IMR-90 (cell line): ENCODE results near the gene ASGR2. TPM values are rescaled to one million over a fixed set of nuclear protein-coding genes. Genes with fewer than 3 reads are reported as not detected.

ENCODE experiments used
- ATAC-seq: fragments of 200-7000 bp; cut with Tn5 transposase; 2 replicates; pipeline ENCODE4 v1.9.1; 2020; ENCODE audit warnings: low read depth, mild to moderate bottlenecking, moderate library complexity
- BruUV-seq: library from RNA; stranded (reverse); fragments of 400-500 nt; replicated peaks from 2 replicates; lab custom pipeline; 2021; lab: Mats Ljungman, UMichigan
- CTCF ChIA-PET: fragments of 300-600 bp; formaldehyde crosslinking; extraction: SDS; loops from one replicate; lab custom pipeline; 2021; ENCODE audit warnings: antibody characterized with exemption; lab: Yijun Ruan, JAX
- POLR2A ChIA-PET: fragments of 300-600 bp; sonication (Branson Sonifier 250); formaldehyde crosslinking; loops from one replicate; lab custom pipeline; 2022; ENCODE audit warnings: antibody characterized with exemption; ENCODE audit not compliant: unreplicated experiment; lab: Charles Lee
- DNase-seq: peaks from one replicate; pipeline ENCODE4 v3.0.0; 2013
- H2AFZ ChIP-seq: replicated peaks from 2 replicates; pipeline ENCODE3; 2013; ENCODE audit warnings: low read length, mild to moderate bottlenecking; ENCODE audit not compliant: poor library complexity
- H2AK5ac ChIP-seq: 2 replicates; pipeline ENCODE4 v1.6.1; 2013; ENCODE audit warnings: low read depth, low read length, inconsistent platforms
- H2AK9ac ChIP-seq: replicated peaks from 2 replicates; pipeline ENCODE3; 2013; ENCODE audit warnings: mild to moderate bottlenecking, low read depth, low read length, moderate library complexity; ENCODE audit not compliant: poor library complexity
- H2BK120ac ChIP-seq: 2 replicates; pipeline ENCODE4 v1.6.1; 2013; ENCODE audit warnings: low read depth, low read length, inconsistent platforms
- H2BK15ac ChIP-seq: 3 replicates; pipeline ENCODE4 v1.6.1; 2013; ENCODE audit warnings: low read depth, low read length, inconsistent platforms
- H2BK20ac ChIP-seq: 2 replicates; pipeline ENCODE4 v1.6.1; 2013; ENCODE audit warnings: low read depth, mild to moderate bottlenecking, inconsistent platforms, low read length, moderate library complexity
- H2BK5ac ChIP-seq: 2 replicates; pipeline ENCODE4 v1.6.1; 2013; ENCODE audit warnings: mild to moderate bottlenecking, low read depth, low read length, inconsistent platforms; ENCODE audit not compliant: poor library complexity, severe bottlenecking
- H3K14ac ChIP-seq: replicated peaks from 2 replicates; pipeline ENCODE4 v1.6.1; 2013; ENCODE audit warnings: low read depth, low read length, inconsistent platforms
- H3K18ac ChIP-seq: 2 replicates; pipeline ENCODE4 v1.6.1; 2013; ENCODE audit warnings: low read depth, low read length, control low read depth
- H3K23ac ChIP-seq: 2 replicates; pipeline ENCODE4 v1.6.1; 2013; ENCODE audit warnings: low read depth, low read length, inconsistent platforms
- H3K27ac ChIP-seq: 2 replicates; pipeline ENCODE4 v1.5.1; 2013; ENCODE audit warnings: mild to moderate bottlenecking, control low read depth, low read length; ENCODE audit not compliant: insufficient read depth
- H3K27me3 ChIP-seq: 2 replicates; pipeline ENCODE4 v1.6.1; 2013; ENCODE audit warnings: low read length; ENCODE audit not compliant: control insufficient read depth, insufficient read depth
- H3K36me3 ChIP-seq: 2 replicates; pipeline ENCODE4 v1.6.1; 2013; ENCODE audit warnings: low read length, mixed read lengths; ENCODE audit not compliant: control insufficient read depth, insufficient read depth
- H3K4ac ChIP-seq: 2 replicates; pipeline ENCODE4 v1.6.1; 2013; ENCODE audit warnings: low read depth, low read length, inconsistent platforms
- H3K4me1 ChIP-seq: 2 replicates; pipeline ENCODE4 v1.6.1; 2013; ENCODE audit warnings: low read length, mixed read lengths; ENCODE audit not compliant: control insufficient read depth, insufficient read depth
- H3K4me2 ChIP-seq: 2 replicates; pipeline ENCODE4 v1.6.1; 2013; ENCODE audit warnings: low read depth, mild to moderate bottlenecking, control low read depth, low read length, moderate library complexity
- H3K4me3 ChIP-seq: 2 replicates; pipeline ENCODE4 v1.5.1; 2013; ENCODE audit warnings: low read depth, mild to moderate bottlenecking, control low read depth, low read length, moderate library complexity; ENCODE audit not compliant: insufficient read depth
- H3K56ac ChIP-seq: 2 replicates; pipeline ENCODE4 v1.6.1; 2013; ENCODE audit warnings: low read length, inconsistent platforms; ENCODE audit not compliant: insufficient read depth; ENCODE audit errors: extremely low read depth
- H3K79me1 ChIP-seq, 2 experiments: 2 replicates each; pipeline ENCODE4 v1.6.1; 2013; ENCODE audit warnings: low read length in 2 of 2, inconsistent platforms in 1 of 2, low read depth in 1 of 2
- H3K9ac ChIP-seq: 2 replicates; pipeline ENCODE4 v1.6.1; 2013; ENCODE audit warnings: low read depth, low read length, control low read depth
- H3K9me1 ChIP-seq: 2 replicates; pipeline ENCODE4 v1.6.1; 2013; ENCODE audit warnings: low read length, inconsistent platforms; ENCODE audit not compliant: insufficient read depth
- H3K9me3 ChIP-seq: 2 replicates; pipeline ENCODE4 v1.6.1; 2013; ENCODE audit warnings: low read length; ENCODE audit not compliant: control insufficient read depth, insufficient read depth
- H4K20me1 ChIP-seq: 2 replicates; pipeline ENCODE4 v1.6.1; 2013; ENCODE audit warnings: low read length, inconsistent platforms; ENCODE audit not compliant: insufficient read depth
- H4K5ac ChIP-seq: 2 replicates; pipeline ENCODE4 v1.6.1; 2013; ENCODE audit warnings: mild to moderate bottlenecking, low read depth, low read length, control low read depth
- H4K8ac ChIP-seq, 2 experiments: 2 replicates each; pipeline ENCODE4 v1.6.1; 2013; ENCODE audit warnings: low read depth in 2 of 2, low read length in 2 of 2, control low read depth in 1 of 2, inconsistent platforms in 1 of 2
- H4K91ac ChIP-seq: 2 replicates; pipeline ENCODE4 v1.6.1; 2013; ENCODE audit warnings: low read depth, low read length, inconsistent platforms; ENCODE audit not compliant: insufficient read depth
- MXI1 ChIP-seq: IDR thresholded peaks from 2 replicates; pipeline ENCODE4 v1.6.1; 2012; ENCODE audit warnings: low read depth, mild to moderate bottlenecking, low read length, moderate library complexity, borderline replicate concordance
- WGBS, 2 experiments: methylation state at CpG; one replicate each; pipeline versions ENCODE4 v1.1.5 to v1.1.7; 2013; ENCODE audit warnings: missing lambda C conversion rate in 2 of 2; ENCODE audit not compliant: insufficient read length in 1 of 2; ENCODE audit errors: extremely low coverage in 2 of 2; 5-methylcytosine and 5-hydroxymethylcytosine counted together
- dilution Hi-C: fragments of 300-500 bp; cut with HindIII; formaldehyde crosslinking; loops from one replicate; pipeline ENCODE4 v1.14.3; 2018; ENCODE audit warnings: low sequenced_read_pairs; ENCODE audit not compliant: unreplicated experiment
- in situ Hi-C: fragments of 300-500 bp; cut with MboI; formaldehyde crosslinking; loops from 3 replicates; pipeline ENCODE4 v1.14.3; 2019; ENCODE audit warnings: low sequenced_read_pairs, inconsistent platforms, mixed read lengths
- intact Hi-C: fragments of 100-400 bp; cut with micrococcal nuclease; formaldehyde crosslinking; loops from 2 replicates; pipeline ENCODE4 v1.10.0; 2022
- polyA plus RNA-seq, 3 experiments: library from polyadenylated mRNA; depleted of rRNA; stranded (reverse); fragments of >200 nt; gene quantifications; 2 replicates each; pipeline ENCODE4 v1.2.3, GENCODE V29; 2012; ENCODE audit warnings: low replicate concordance in 1 of 3
- total RNA-seq: library from RNA; depleted of rRNA; stranded (reverse); fragments of >200 nt; gene quantifications from 2 replicates; pipeline ENCODE4 v1.2.3, GENCODE V29; 2012

Gene ASGR2
- total and polyA plus RNA-seq, 2 of the 4 experiments (the other 2 are of a cell fraction): not detected

DNA sequence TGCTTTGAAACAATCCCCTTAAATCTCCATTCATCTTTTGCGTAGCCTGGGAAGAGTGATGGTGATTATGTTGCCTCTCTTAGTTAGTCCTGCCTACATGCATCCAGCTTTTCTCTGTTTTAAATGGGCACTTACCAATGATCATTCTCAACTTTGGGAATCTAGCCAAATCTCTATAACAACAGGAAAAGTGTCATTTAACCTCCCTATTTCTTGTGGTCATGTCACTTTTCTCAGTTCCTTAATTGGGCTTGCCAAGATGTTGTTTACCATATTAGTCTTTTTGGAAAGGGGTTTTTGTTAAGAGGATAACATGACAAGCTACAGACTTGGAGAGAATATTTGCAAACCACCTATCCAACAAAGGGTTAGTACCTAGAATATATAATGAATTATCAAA lies 19.0 kb downstream of the ASGR2 start:
- H3K9me3 ChIP-seq: no peaks in the 10 kb centered on the region
- no TSS peak for BruUV-seq

More for the DNA sequence above, 19.0 kb downstream of the ASGR2 start:
- Histone ChIP-seq H3K27me3 (peaks cover 16% of the 10 kb centered on the region), H2BK5ac (no peak overlapping the region), H4K5ac (no peak overlapping the region), H2AK9ac (no peak overlapping the region), H3K18ac (no peak overlapping the region), H3K9me1 (no peaks in the 10 kb centered on the region), H4K20me1 (no peaks in the 10 kb centered on the region), H3K27ac (no peak overlapping the region), H4K91ac (no peak overlapping the region), H3K9ac (no peak overlapping the region), H2BK20ac (no peak overlapping the region), H3K23ac (no peak overlapping the region), H2BK15ac (no peak overlapping the region), H3K4me2 (no peak overlapping the region), H3K79me1 (no peaks in the 10 kb centered on the region), H4K8ac (no peak overlapping the region), H3K4me3 (no peak overlapping the region), H3K36me3 (no peaks in the 10 kb centered on the region), H2AFZ (no peak overlapping the region), H3K4me1 (no peaks in the 10 kb centered on the region), H3K4ac (no peak overlapping the region), H3K56ac (no peak overlapping the region), H2AK5ac (no peak overlapping the region), H3K14ac (no peak overlapping the region), H2BK120ac (no peak overlapping the region)
- ChIA-PET CTCF (no interaction called here), POLR2A (no interaction called here)
- no peak for ATAC-seq
- no peak for DNase-seq
- intact Hi-C loops (no loop called here), in situ Hi-C loops (no loop called here), dilution Hi-C loops (no loop called here)
- WGBS, 2 experiments: no CpG with 5 or more reads among the region's 1 CpG
- no peak for TF ChIP-seq MXI1
